ENCODE measurements around the gene TMEM150B. TPM values are rescaled to one million over a fixed set of nuclear protein-coding genes. Genes with fewer than 3 reads are reported as not detected.

The TMEM150B gene
- total RNA-seq, 1 donor from 2014 or later: not detected

GRCh38 chr19:55345818-55346724, 20.9 kb upstream of the TMEM150B start:
- H3K4me3 Mint-ChIP-seq (ENCODE audit: unreplicated experiment): no peak overlapping the region
- no peak for DNase-seq (ENCODE audit: low read depth)
- peaks cover 3% of the 10 kb centered on the region for H3K79me2 ChIP-seq (ENCODE audit: insufficient read depth, low read length)
- H3K9me3 Mint-ChIP-seq (ENCODE audit: unreplicated experiment): no peaks in the 10 kb centered on the region
- TF ChIP-seq CTCF (IDR thresholded peaks at IDR 0.05; ENCODE audit: insufficient read depth, low read depth, low read length): no peak
- TF ChIP-seq EZH2 (IDR thresholded peaks at IDR 0.05; ENCODE audit: insufficient read depth, low read length): no peak
- FAIRE-seq: no peak
- no peak overlapping the region for H3K4me3 ChIP-seq (ENCODE audit: insufficient read depth, low read depth, low read length)
- no peak overlapping the region for H2AFZ ChIP-seq (ENCODE audit: low read depth, low read length)
- peaks cover 8% of the 10 kb centered on the region for H3K4me1 ChIP-seq (ENCODE audit: insufficient read depth, low read length)
- H3K9me3 ChIP-seq (ENCODE audit: insufficient read depth, low read depth, low read length): no peaks in the 10 kb centered on the region
- peaks cover 6% of the 10 kb centered on the region for H4K20me1 ChIP-seq (ENCODE audit: insufficient read depth, low read length)
- no peaks in the 10 kb centered on the region for H3K27me3 ChIP-seq (ENCODE audit: insufficient read depth, low read length)
- no peak overlapping the region for H3K27ac ChIP-seq (ENCODE audit: low read depth, low read length)
- no peak overlapping the region for H3K4me2 ChIP-seq (ENCODE audit: low read length)
- H3K9ac ChIP-seq (ENCODE audit: low read length): no peak overlapping the region
- peaks cover 6% of the 10 kb centered on the region for H3K27me3 Mint-ChIP-seq (ENCODE audit: low read depth, unreplicated experiment)
- H3K36me3 ChIP-seq (ENCODE audit: insufficient read depth, low read length): no peaks in the 10 kb centered on the region
- no peak overlapping the region for H3K27ac Mint-ChIP-seq (ENCODE audit: unreplicated experiment)
- H3K36me3 Mint-ChIP-seq (ENCODE audit: low read depth, unreplicated experiment): peaks cover 15% of the 10 kb centered on the region
- peaks cover 18% of the 10 kb centered on the region for H3K4me1 Mint-ChIP-seq (ENCODE audit: low read depth, unreplicated experiment)

GRCh38 chr19:55345101-55345817, 20.1 kb upstream of the TMEM150B start:
- DNase-seq (ENCODE audit: low read depth) (no peak), FAIRE-seq (no peak)
- H3K4me1 ChIP-seq (ENCODE audit: insufficient read depth, low read length): peaks cover 15% of the 10 kb centered on the region
- H4K20me1 ChIP-seq (ENCODE audit: insufficient read depth, low read length): peaks cover 6% of the 10 kb centered on the region
- no peak for TF ChIP-seq EZH2 (IDR thresholded peaks at IDR 0.05; ENCODE audit: insufficient read depth, low read length)
- no peak for TF ChIP-seq CTCF (IDR thresholded peaks at IDR 0.05; ENCODE audit: insufficient read depth, low read depth, low read length)
- H3K36me3 ChIP-seq (ENCODE audit: insufficient read depth, low read length): no peaks in the 10 kb centered on the region
- Mint-ChIP-seq H3K9me3 (ENCODE audit: unreplicated experiment) (no peaks in the 10 kb centered on the region), H3K4me3 (ENCODE audit: unreplicated experiment) (no peak overlapping the region), H3K27me3 (ENCODE audit: low read depth, unreplicated experiment) (no peaks in the 10 kb centered on the region), H3K36me3 (ENCODE audit: low read depth, unreplicated experiment) (peaks cover 15% of the 10 kb centered on the region), H3K4me1 (ENCODE audit: low read depth, unreplicated experiment) (peaks cover 18% of the 10 kb centered on the region), H3K27ac (ENCODE audit: unreplicated experiment) (no peak overlapping the region)
- H3K4me2 ChIP-seq (ENCODE audit: low read length): no peak overlapping the region
- H3K4me3 ChIP-seq (ENCODE audit: insufficient read depth, low read depth, low read length): no peak overlapping the region
- peaks cover 7% of the 10 kb centered on the region for H3K79me2 ChIP-seq (ENCODE audit: insufficient read depth, low read length)
- no peaks in the 10 kb centered on the region for H3K27me3 ChIP-seq (ENCODE audit: insufficient read depth, low read length)
- no peak overlapping the region for H3K27ac ChIP-seq (ENCODE audit: low read depth, low read length)
- no peak overlapping the region for H3K9ac ChIP-seq (ENCODE audit: low read length)
- no peak overlapping the region for H2AFZ ChIP-seq (ENCODE audit: low read depth, low read length)
- H3K9me3 ChIP-seq (ENCODE audit: insufficient read depth, low read depth, low read length): no peaks in the 10 kb centered on the region

Data from astrocyte (in vitro differentiated cells and primary cell).